Fibroblast of skin of abdomen (primary cell): ENCODE measurements around the gene SLC16A12.
"Not testable (repeated sequence)": the region's sequence is repeated elsewhere in the genome, so short reads cannot be mapped to it uniquely, and the experiment has no call there.

Experiments used
- DNase-seq: peaks from one replicate; pipeline ENCODE4 v3.0.0-alpha.2; 2013

Gene SLC16A12

GRCh38 chr10:89468191-89468965 lies 67.0 kb downstream of the SLC16A12 start:
- no peak for DNase-seq

- DNase-seq: peak; percentile 35
Measured at GRCh38 chr10:89466599-89467035, 68.8 kb downstream of the SLC16A12 start.

- DNase-seq: no peak
Measured at GRCh38 chr10:89465196-89465595, 70.2 kb downstream of the SLC16A12 start.

- DNase-seq: no peak
Measured at GRCh38 chr10:89463846-89464537, 71.4 kb downstream of the SLC16A12 start.

GRCh38 chr10:89458784-89459183 lies 76.6 kb downstream of the SLC16A12 start:
- peak; percentile 28 for DNase-seq

- DNase-seq: peak; percentile 81
Measured at GRCh38 chr10:89458291-89458690, 77.1 kb downstream of the SLC16A12 start.

- no peak for DNase-seq
Measured at GRCh38 chr10:89454561-89455347, 80.6 kb downstream of the SLC16A12 start.

GRCh38 chr10:89452193-89452592 lies 83.2 kb downstream of the SLC16A12 start:
- no peak for DNase-seq

GRCh38 chr10:89450901-89451300 lies 84.5 kb downstream of the SLC16A12 start:
- DNase-seq: no peak

- not testable (repeated sequence) for DNase-seq
Measured at GRCh38 chr10:89444819-89445218, 90.6 kb downstream of the SLC16A12 start.

GRCh38 chr10:89442289-89442688 lies 93.1 kb downstream of the SLC16A12 start:
- DNase-seq: no peak

GRCh38 chr10:89440226-89441009 lies 95.0 kb downstream of the SLC16A12 start:
- DNase-seq: no peak

- no peak for DNase-seq
Measured at GRCh38 chr10:89438525-89438924, 96.9 kb downstream of the SLC16A12 start.

- DNase-seq: peak; percentile 72
Measured at GRCh38 chr10:89431977-89432376, 103.4 kb downstream of the SLC16A12 start.

GRCh38 chr10:89428877-89429276 lies 106.5 kb downstream of the SLC16A12 start:
- DNase-seq: no peak

- peak; percentile 79 for DNase-seq
Measured at GRCh38 chr10:89427629-89428028, 107.8 kb downstream of the SLC16A12 start.

- DNase-seq: peak; percentile 66
Measured at GRCh38 chr10:89426230-89426868, 109.0 kb downstream of the SLC16A12 start.

GRCh38 chr10:89425000-89425399 lies 110.4 kb downstream of the SLC16A12 start:
- DNase-seq: no peak

GRCh38 chr10:89421018-89421476 lies 114.3 kb downstream of the SLC16A12 start:
- no peak for DNase-seq

GRCh38 chr10:89419548-89419947 lies 115.8 kb downstream of the SLC16A12 start:
- peak; percentile 8 for DNase-seq

- DNase-seq: no peak
Measured at GRCh38 chr10:89416465-89416864, 118.9 kb downstream of the SLC16A12 start.
